D721Med (cell line): ENCODE results near the gene HIBADH.

Source experiments
- DNase-seq: peaks from one replicate; pipeline ENCODE4 v3.0.0; 2011; ENCODE audit warnings: low spot score; ENCODE audit not compliant: insufficient read length
- FAIRE-seq: peaks from 2 replicates; lab custom pipeline; 2011; peaks lifted over from hg19 to GRCh38; lab: Jason Lieb, UNC
- TF ChIP-seq, protein P1 (sequence below): IDR thresholded peaks from 2 replicates; pipeline ENCODE4 v1.5.1; 2012; ENCODE audit warnings: mild to moderate bottlenecking, control low read depth; ENCODE audit not compliant: insufficient read depth; ENCODE audit errors: missing control alignments

The HIBADH gene

DNA sequence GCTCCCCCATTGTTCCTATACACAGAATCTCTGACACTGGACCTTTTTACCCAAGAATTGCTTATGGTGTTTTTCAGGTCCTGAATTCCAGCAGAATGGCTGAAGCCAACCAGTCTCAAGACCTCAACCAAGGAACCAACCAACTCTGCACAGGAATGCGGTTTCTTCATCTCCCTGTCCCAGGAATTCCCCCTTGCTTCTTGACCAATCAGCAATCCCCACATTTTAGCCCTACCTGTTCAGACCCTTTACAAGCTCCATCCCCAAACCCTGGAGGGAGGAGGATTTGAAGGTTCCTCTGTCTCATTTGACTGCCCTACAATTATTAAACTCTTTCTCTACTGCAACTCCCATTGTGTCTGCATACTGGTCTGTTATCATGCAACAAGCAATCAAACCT is 35.5 kb downstream of the HIBADH start:
- FAIRE-seq (no peak), DNase-seq (no peak)
- TF ChIP-seq, protein P1, sequence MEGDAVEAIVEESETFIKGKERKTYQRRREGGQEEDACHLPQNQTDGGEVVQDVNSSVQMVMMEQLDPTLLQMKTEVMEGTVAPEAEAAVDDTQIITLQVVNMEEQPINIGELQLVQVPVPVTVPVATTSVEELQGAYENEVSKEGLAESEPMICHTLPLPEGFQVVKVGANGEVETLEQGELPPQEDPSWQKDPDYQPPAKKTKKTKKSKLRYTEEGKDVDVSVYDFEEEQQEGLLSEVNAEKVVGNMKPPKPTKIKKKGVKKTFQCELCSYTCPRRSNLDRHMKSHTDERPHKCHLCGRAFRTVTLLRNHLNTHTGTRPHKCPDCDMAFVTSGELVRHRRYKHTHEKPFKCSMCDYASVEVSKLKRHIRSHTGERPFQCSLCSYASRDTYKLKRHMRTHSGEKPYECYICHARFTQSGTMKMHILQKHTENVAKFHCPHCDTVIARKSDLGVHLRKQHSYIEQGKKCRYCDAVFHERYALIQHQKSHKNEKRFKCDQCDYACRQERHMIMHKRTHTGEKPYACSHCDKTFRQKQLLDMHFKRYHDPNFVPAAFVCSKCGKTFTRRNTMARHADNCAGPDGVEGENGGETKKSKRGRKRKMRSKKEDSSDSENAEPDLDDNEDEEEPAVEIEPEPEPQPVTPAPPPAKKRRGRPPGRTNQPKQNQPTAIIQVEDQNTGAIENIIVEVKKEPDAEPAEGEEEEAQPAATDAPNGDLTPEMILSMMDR = no peak

DNA sequence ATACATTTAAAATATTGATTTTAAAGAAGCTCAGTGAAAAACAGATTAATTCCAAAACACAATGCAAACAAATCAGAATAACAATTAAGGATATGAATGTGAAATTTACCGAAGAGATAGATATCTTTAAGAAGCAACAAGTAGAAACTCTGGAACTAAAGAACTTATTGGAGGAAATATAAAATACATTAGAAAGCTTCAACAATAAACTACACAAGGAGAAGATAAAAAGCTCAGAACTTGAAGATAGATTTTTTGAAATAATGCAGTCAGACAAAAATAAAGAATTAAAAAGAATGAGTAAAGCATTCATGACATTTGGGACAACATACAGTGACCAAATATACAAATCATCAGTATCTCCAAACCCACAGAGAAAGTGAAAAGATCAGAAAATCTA is 43.2 kb downstream of the HIBADH start:
- FAIRE-seq (no peak), DNase-seq (no peak)
- TF ChIP-seq, protein P1 = no peak

DNA sequence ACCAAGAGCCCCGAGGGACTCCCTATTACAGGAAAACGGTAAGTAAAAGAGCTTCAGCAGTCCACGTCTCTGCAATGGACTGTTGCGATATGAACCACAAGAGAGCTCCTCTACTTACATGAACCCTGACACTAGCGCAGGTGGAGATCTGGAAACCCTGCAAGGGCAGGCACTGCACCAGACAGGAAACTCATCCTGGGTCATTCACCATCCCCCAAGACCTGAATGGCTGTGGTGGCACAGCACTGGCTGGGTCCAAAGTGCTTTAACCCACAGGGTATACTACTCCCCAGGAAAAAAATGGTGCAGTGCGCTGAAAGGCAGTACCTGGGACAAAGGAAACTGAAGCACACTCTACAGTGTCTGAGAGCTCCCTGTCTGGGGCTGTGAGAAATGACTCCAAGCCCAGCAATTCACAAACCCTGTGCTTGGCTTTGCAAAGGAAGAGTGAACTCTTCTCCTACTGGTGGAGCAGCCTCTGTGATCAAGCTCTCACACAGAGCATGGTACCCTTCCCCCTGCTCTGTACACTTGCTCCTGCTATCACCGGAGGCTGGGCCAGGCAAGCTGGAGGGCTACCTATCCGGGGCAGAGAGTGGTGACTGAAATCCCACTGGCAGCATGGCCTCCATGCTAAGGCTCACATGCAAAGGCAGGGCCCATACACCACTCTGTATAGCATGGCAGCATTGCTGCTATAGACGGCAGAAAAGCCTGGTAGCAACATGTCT is 44.9 kb downstream of the HIBADH start:
- DNase-seq (no peak), FAIRE-seq (no peak)
- TF ChIP-seq, protein P1 = no peak

DNA sequence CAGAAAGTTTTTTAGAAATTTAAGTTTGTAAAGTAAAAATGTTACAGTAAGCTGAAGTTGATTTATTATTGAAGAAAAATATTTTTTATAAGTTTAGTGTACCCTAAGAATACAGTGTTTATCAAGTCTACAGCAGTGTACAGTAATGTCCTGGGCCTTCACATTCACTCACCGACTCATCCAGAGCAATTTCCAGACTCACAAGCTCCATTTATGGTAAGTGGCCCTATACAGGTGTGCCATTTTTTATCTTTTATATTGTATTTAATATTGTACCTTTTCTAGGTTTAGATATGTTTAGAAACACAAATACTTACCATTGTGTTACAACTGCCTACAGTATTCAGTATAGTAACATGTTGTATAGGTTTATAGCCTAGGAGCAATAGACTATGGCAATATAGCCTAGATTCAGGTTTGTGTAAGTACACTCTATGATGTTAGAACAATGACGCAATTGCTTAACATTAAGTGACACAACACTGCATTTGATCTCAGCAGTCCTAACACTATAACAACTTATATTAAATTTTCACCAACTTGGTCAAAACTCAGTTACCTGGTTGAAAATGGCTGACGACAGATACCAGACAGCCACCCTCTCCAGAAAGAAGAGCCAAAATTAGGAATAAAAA is 45.7 kb downstream of the HIBADH start:
- FAIRE-seq (no peak), DNase-seq (no peak)
- TF ChIP-seq, protein P1 = no peak

DNA sequence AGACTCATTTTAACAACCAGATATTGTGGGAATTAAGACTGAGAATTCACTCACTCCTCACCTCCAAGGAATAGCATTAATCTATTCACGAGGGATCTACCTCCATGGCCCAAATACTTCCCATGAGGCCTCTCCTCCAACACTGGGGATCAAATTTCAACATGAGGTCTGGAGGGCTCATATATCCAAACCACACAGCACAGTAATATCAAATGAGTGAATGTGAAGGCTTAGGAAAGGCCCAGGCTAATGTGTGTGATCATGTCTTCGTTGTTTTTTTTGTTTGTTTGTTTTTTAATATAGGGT is 46.5 kb downstream of the HIBADH start:
- DNase-seq (no peak), FAIRE-seq (no peak)
- TF ChIP-seq, protein P1 = no peak

DNA sequence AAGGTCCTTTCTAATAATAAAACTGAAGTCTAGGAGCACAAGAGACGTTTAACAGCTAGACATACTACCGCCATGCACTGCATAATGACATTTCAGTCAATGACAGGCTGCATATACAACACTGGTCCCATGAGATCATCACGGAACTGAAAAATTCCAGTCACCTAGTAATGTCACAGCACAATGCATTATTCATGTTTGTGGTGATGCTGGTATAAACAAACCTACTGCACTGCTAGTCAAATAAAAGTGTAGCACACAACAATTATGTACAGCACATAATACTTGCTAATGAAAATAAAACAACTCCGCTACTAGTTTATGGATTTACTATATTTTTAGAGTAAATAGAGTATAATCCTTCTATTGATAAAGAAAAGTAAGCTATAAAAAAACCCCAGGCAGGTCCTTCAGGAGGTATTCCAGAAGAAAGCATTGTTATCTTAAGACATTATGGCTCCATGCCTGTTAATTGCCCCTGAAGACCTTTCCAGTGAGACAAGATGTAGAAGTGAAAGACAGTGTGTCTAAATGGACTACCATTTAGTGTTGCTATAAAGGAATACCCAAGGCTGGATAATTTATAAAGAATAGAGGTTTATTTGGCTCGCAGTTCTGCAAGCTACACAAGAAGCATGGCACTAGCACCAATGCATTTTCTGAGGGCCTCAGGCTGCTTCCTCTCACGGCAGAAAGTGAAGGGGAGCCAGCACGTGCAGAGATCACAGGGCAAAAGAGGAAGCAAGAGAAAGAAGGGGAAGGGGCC is 47.1 kb downstream of the HIBADH start:
- FAIRE-seq = no peak
- no peak for DNase-seq
- TF ChIP-seq, protein P1 = no peak

DNA sequence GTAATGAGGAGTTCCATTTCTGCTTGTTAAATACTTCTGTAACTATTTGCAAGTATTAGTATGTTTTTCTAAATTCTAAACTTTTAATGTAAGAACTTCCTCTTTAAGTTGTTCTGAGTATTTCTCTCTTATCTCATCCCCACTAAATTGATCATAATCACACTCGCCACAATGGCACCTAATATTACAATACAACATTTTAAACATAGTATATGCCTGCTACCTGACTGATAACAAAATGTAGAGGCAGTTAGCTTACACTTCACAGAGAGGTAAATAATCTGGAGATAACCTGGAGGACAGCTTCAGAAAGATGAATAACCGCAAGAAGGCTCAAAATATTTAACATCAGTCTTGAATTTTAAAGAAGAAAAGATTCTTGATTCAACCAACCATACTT is 48.6 kb downstream of the HIBADH start:
- TF ChIP-seq, protein P1 = no peak
- DNase-seq (no peak), FAIRE-seq (no peak)
